Liver (tissue), 9 donors: Measurements from ENCODE around the gene EPB42. TPM values are rescaled to one million over a fixed set of nuclear protein-coding genes. Genes with fewer than 3 reads are reported as not detected.
"Not testable (repeated sequence)": the region's sequence is repeated elsewhere in the genome, so short reads cannot be mapped to it uniquely, and the experiment has no call there.

Source experiments
- DNase-seq: peaks from one replicate; pipeline ENCODE4 v3.0.0-alpha.2; 2017; ENCODE audit warnings: low spot score
- H3K27ac ChIP-seq, 2 donors: one replicate each; pipeline ENCODE4 v1.7.0; 2013; ENCODE audit warnings: inconsistent platforms in 2 of 2, low read length in 2 of 2, control low read depth in 1 of 2, low read depth in 1 of 2, mild to moderate bottlenecking in 1 of 2
- H3K27me3 ChIP-seq, 4 donors: one replicate each; pipeline versions ENCODE4 v1.6.1 to v1.7.0; 2013; ENCODE audit warnings: low read length in 3 of 4, inconsistent platforms in 1 of 4, mild to moderate bottlenecking in 1 of 4, moderate library complexity in 1 of 4; ENCODE audit not compliant: control insufficient read depth in 4 of 4, insufficient read depth in 4 of 4
- H3K36me3 ChIP-seq, 4 donors: one replicate each; pipeline versions ENCODE4 v1.6.1 to v1.7.0; 2013; ENCODE audit warnings: low read length in 3 of 4, mild to moderate bottlenecking in 3 of 4, low read depth in 1 of 4, moderate library complexity in 1 of 4; ENCODE audit not compliant: control insufficient read depth in 4 of 4, insufficient read depth in 3 of 4
- H3K4me1 ChIP-seq, 4 donors: one replicate each; pipeline versions ENCODE4 v1.6.1 to v1.7.0; 2013; ENCODE audit warnings: low read length in 3 of 4, mild to moderate bottlenecking in 3 of 4, moderate library complexity in 1 of 4; ENCODE audit not compliant: control insufficient read depth in 4 of 4, insufficient read depth in 4 of 4
- H3K4me3 ChIP-seq, 3 donors: one replicate each; pipeline versions ENCODE4 v1.6.1 to v1.7.0; 2013; ENCODE audit warnings: low read length in 3 of 3, control low read depth in 1 of 3, low read depth in 1 of 3, mild to moderate bottlenecking in 1 of 3
- H3K9ac ChIP-seq, 2 donors: one replicate each; pipeline ENCODE4 v1.7.0; 2013; ENCODE audit warnings: low read length in 2 of 2, mild to moderate bottlenecking in 2 of 2, moderate library complexity in 2 of 2, control low read depth in 1 of 2, low read depth in 1 of 2
- H3K9me3 ChIP-seq, 4 donors: one replicate each; pipeline versions ENCODE4 v1.6.1 to v1.7.0; 2013; ENCODE audit warnings: low read length in 3 of 4; ENCODE audit not compliant: control insufficient read depth in 4 of 4
- EGR1 ChIP-seq, 2 donors: IDR thresholded peaks; 2 replicates each; pipeline ENCODE4 v1.6.1; 2016 to 2018; ENCODE audit warnings: antibody characterized with exemption in 2 of 2, low read depth in 2 of 2
- FOXA1 ChIP-seq: IDR thresholded peaks from 2 replicates; pipeline ENCODE4 v1.6.1; 2016; ENCODE audit warnings: antibody characterized with exemption
- GABPA ChIP-seq, 2 donors: IDR thresholded peaks in 1 of 2; conservative IDR thresholded peaks in 1 of 2; 2 replicates each; pipeline ENCODE4 v1.6.1; 2016; ENCODE audit warnings: antibody characterized with exemption in 2 of 2, mild to moderate bottlenecking in 1 of 2, moderate library complexity in 1 of 2
- HNF4A ChIP-seq, 2 donors: conservative IDR thresholded peaks; 2 replicates each; pipeline ENCODE4 v1.6.1; 2016; ENCODE audit warnings: antibody characterized with exemption in 2 of 2, mild to moderate bottlenecking in 2 of 2
- JUND ChIP-seq, 2 donors: IDR thresholded peaks; 2 replicates each; pipeline ENCODE4 v1.6.1; 2016; ENCODE audit warnings: antibody characterized with exemption in 2 of 2
- NR2F2 ChIP-seq: IDR thresholded peaks from 2 replicates; pipeline ENCODE4 v1.6.1; 2016; ENCODE audit warnings: antibody characterized with exemption
- RXRA ChIP-seq, 2 donors: IDR thresholded peaks; 2 replicates each; pipeline ENCODE4 v1.6.1; 2017 to 2018; ENCODE audit warnings: antibody characterized with exemption in 2 of 2, mild to moderate bottlenecking in 1 of 2
- SP1 ChIP-seq: IDR thresholded peaks from 2 replicates; pipeline ENCODE4 v1.6.1; 2018; ENCODE audit warnings: antibody characterized with exemption, mild to moderate bottlenecking
- YY1 ChIP-seq: IDR thresholded peaks from 2 replicates; pipeline ENCODE4 v1.6.1; 2016; ENCODE audit warnings: antibody characterized with exemption, mild to moderate bottlenecking
- WGBS: extraction: QIAGEN DNeasy Blood & Tissue Kit; methylation state at CpG from one replicate; pipeline ENCODE4 v1.1.7; 2013; 5-methylcytosine and 5-hydroxymethylcytosine counted together
- polyA plus RNA-seq, 2 donors: library from polyadenylated mRNA; stranded (reverse) in 1 of 2; unstranded in 1 of 2; fragments of 200-250 nt in 1 of 2; fragments of >200 nt in 1 of 2; fragmentation: Nextera tagmentation in 1 of 2; extraction: Ambion mirVana in 1 of 2; gene quantifications; one replicate each; pipeline versions ENCODE4 v1.2.1 to v1.2.3, GENCODE V29; 2013 to 2015
- total RNA-seq, 2 donors: library from RNA; depleted of rRNA; stranded (reverse); fragments of >200 nt; gene quantifications; one replicate each; pipeline ENCODE4 v1.2.3, GENCODE V29; 2014
- TF ChIP-seq, protein P1 (sequence below): IDR thresholded peaks from 2 replicates; pipeline ENCODE4 v1.6.1; 2016; ENCODE audit warnings: antibody characterized with exemption
- TF ChIP-seq, protein P2 (sequence below): fragments of 150-350 bp; IDR thresholded peaks from 2 replicates; pipeline ENCODE4 v1.5.1; 2017; ENCODE audit warnings: improper control_type of control experiment, low read depth, low read length; ENCODE audit not compliant: missing input control
- TF ChIP-seq, protein P3 (sequence below): IDR thresholded peaks from 2 replicates; pipeline ENCODE4 v1.6.1; 2016; ENCODE audit warnings: antibody characterized with exemption, mild to moderate bottlenecking
- TF ChIP-seq, protein P4 (sequence below): IDR thresholded peaks from 2 replicates; pipeline ENCODE4 v1.6.1; 2016; ENCODE audit warnings: antibody characterized with exemption
- donor health status: healthy.
- donor health status: healthy.
- donor health status: healthy.
- donor health status: healthy.
- donor health status: healthy.

The EPB42 gene
- total and polyA plus RNA-seq, 4 donors, result 0.02 to 247 TPM; not detected in 2

DNA sequence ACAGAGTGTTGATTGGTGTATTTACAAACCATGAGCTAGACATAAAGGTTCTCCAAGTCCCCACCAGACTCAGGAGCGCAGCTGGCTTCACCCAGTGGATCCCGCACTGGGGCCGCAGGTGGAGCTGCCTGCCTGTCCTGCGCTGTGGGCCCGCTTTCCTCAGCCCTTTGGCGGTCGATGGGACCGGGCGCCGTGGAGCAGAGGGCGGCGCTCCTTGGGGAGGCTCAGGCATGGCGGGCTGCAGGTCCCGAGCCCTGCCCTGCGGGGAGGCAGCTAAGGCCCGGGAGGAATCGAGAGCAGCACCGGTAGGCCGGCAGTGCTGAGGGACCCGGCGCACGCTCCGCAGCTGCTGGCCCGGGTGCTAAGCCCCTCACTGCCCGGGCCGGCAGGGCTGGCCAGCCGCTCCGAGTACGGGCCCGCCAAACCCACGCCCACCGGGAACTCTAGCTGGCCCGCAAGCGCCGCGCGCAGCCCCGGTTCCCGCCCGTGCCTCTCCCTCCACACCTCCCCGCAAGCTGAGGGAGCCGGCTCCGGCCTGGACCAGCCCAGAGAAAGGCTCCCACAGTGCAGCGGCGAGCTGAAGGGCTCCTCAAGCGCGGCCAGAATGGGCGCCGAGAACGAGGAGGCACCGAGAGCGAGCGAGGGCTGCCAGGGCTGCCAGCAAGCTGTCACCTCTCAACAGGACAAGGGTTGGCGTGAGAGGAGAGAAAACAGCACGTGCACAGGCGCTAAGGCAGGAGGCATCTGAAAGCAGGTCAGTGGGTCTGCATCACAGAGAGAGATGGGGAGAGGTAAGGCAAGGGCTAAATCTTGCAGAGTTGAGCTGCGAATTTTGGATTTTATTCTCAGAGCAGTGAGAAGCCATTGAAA is 5.9 kb upstream of the EPB42 start:
- no peak for DNase-seq
- H3K36me3 ChIP-seq, result no peaks in the 10 kb centered on the region
- H3K9ac ChIP-seq, result no peak overlapping the region
- no peak overlapping the region for H3K4me3 ChIP-seq
- TF ChIP-seq HNF4A (conservative IDR thresholded peaks at IDR 0.05) (no peak), FOXA1 (no peak), JUND (IDR thresholded peaks at IDR 0.05) (no peak), GABPA (IDR thresholded peaks at IDR 0.05 in 1 of 2, conservative IDR thresholded peaks at IDR 0.05 in 1 of 2) (no peak), SP1 (no peak), YY1 (no peak), RXRA (IDR thresholded peaks at IDR 0.05) (no peak), NR2F2 (no peak), EGR1 (IDR thresholded peaks at IDR 0.05; ENCODE audit: low read depth in 2 of 2) (no peak)
- TF ChIP-seq, protein P1, sequence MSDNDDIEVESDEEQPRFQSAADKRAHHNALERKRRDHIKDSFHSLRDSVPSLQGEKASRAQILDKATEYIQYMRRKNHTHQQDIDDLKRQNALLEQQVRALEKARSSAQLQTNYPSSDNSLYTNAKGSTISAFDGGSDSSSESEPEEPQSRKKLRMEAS, result no peak
- TF ChIP-seq, protein P2, sequence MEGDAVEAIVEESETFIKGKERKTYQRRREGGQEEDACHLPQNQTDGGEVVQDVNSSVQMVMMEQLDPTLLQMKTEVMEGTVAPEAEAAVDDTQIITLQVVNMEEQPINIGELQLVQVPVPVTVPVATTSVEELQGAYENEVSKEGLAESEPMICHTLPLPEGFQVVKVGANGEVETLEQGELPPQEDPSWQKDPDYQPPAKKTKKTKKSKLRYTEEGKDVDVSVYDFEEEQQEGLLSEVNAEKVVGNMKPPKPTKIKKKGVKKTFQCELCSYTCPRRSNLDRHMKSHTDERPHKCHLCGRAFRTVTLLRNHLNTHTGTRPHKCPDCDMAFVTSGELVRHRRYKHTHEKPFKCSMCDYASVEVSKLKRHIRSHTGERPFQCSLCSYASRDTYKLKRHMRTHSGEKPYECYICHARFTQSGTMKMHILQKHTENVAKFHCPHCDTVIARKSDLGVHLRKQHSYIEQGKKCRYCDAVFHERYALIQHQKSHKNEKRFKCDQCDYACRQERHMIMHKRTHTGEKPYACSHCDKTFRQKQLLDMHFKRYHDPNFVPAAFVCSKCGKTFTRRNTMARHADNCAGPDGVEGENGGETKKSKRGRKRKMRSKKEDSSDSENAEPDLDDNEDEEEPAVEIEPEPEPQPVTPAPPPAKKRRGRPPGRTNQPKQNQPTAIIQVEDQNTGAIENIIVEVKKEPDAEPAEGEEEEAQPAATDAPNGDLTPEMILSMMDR, result no peak
- TF ChIP-seq, protein P3, sequence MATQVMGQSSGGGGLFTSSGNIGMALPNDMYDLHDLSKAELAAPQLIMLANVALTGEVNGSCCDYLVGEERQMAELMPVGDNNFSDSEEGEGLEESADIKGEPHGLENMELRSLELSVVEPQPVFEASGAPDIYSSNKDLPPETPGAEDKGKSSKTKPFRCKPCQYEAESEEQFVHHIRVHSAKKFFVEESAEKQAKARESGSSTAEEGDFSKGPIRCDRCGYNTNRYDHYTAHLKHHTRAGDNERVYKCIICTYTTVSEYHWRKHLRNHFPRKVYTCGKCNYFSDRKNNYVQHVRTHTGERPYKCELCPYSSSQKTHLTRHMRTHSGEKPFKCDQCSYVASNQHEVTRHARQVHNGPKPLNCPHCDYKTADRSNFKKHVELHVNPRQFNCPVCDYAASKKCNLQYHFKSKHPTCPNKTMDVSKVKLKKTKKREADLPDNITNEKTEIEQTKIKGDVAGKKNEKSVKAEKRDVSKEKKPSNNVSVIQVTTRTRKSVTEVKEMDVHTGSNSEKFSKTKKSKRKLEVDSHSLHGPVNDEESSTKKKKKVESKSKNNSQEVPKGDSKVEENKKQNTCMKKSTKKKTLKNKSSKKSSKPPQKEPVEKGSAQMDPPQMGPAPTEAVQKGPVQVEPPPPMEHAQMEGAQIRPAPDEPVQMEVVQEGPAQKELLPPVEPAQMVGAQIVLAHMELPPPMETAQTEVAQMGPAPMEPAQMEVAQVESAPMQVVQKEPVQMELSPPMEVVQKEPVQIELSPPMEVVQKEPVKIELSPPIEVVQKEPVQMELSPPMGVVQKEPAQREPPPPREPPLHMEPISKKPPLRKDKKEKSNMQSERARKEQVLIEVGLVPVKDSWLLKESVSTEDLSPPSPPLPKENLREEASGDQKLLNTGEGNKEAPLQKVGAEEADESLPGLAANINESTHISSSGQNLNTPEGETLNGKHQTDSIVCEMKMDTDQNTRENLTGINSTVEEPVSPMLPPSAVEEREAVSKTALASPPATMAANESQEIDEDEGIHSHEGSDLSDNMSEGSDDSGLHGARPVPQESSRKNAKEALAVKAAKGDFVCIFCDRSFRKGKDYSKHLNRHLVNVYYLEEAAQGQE, result no peak
- TF ChIP-seq, protein P4, sequence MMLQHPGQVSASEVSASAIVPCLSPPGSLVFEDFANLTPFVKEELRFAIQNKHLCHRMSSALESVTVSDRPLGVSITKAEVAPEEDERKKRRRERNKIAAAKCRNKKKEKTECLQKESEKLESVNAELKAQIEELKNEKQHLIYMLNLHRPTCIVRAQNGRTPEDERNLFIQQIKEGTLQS, result no peak
- WGBS, result 96% methylated on average over 57 of the region's 57 CpGs
- H3K27ac ChIP-seq, result no peak overlapping the region
- H3K9me3 ChIP-seq, result no peaks in the 10 kb centered on the region
- H3K27me3 ChIP-seq, result peaks cover 0 to 2% (median 0%) of the 10 kb centered on the region in 4 donors
- peaks cover 0 to 2% (median 0%) of the 10 kb centered on the region in 4 donors for H3K4me1 ChIP-seq

DNA sequence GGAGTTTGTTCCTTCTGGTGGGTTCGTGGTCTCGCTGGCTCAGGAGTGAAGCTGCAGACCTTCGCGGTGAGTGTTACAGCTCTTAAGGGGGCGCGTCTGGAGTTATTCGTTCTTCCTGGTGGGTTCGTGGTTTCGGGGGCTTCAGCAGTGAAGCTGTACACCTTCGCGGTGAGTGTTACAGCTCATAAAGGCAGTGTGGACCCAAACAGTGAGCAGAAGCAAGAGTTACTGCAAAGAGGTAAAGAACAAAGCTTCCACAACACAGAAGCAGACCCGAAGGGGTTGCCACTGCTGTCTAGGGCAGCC is 5.1 kb upstream of the EPB42 start:
- H3K36me3 ChIP-seq, H3K27me3 ChIP-seq, H3K4me3 ChIP-seq, H3K27ac ChIP-seq, H3K9ac ChIP-seq, H3K9me3 ChIP-seq, DNase-seq, H3K4me1 ChIP-seq: not testable (repeated sequence)
- WGBS, result 88% methylated on average over 12 of the region's 12 CpGs
